CD8-positive, alpha-beta memory T cell (primary cell): ENCODE data around the gene NUP214. TPM values are rescaled to one million over a fixed set of nuclear protein-coding genes. Genes with fewer than 3 reads are reported as not detected.

Source experiments
- CTCF ChIA-PET: fragments of 350-600 bp; sonication (Branson Sonifier 250); formaldehyde crosslinking; loops from one replicate; lab custom pipeline; 2021; ENCODE audit warnings: antibody characterized with exemption; lab: Charles Lee
- POLR2A ChIA-PET: fragments of 350-600 bp; sonication (Branson Sonifier 250); formaldehyde crosslinking; loops from one replicate; lab custom pipeline; 2021; ENCODE audit warnings: antibody characterized with exemption; lab: Charles Lee
- DNase-seq, 5 donors: peaks; one replicate each; pipeline versions ENCODE4 v3.0.0 to v3.0.0-alpha.2; 2020 to 2022; ENCODE audit warnings: mixed read lengths in 1 of 5
- H3K27ac ChIP-seq: one replicate; pipeline ENCODE4 v1.7.0; 2013; ENCODE audit warnings: low read depth, mild to moderate bottlenecking, low read length, moderate library complexity
- H3K27me3 ChIP-seq: 2 replicates; pipeline ENCODE4 v1.7.0; 2013; ENCODE audit warnings: low read length, mild to moderate bottlenecking; ENCODE audit not compliant: insufficient read depth, poor library complexity, severe bottlenecking
- H3K36me3 ChIP-seq: 2 replicates; pipeline ENCODE4 v1.7.0; 2013; ENCODE audit warnings: mild to moderate bottlenecking, low read length, moderate library complexity; ENCODE audit not compliant: insufficient read depth
- H3K4me1 ChIP-seq: 2 replicates; pipeline ENCODE4 v1.7.0; 2013; ENCODE audit warnings: mild to moderate bottlenecking, low read length, moderate library complexity; ENCODE audit not compliant: insufficient read depth
- H3K4me3 ChIP-seq: 2 replicates; pipeline ENCODE4 v1.7.0; 2013; ENCODE audit warnings: mild to moderate bottlenecking, low read length
- H3K9me3 ChIP-seq: 2 replicates; pipeline ENCODE4 v1.7.0; 2013; ENCODE audit warnings: mild to moderate bottlenecking, low read length
- H3K27ac Mint-ChIP-seq, 8 donors: one replicate each; pipeline ENCODE4 v1.8.0; 2020 to 2021; ENCODE audit warnings: mixed read lengths in 8 of 8, mild to moderate bottlenecking in 6 of 8, inconsistent platforms in 3 of 8, moderate library complexity in 3 of 8
- H3K27me3 Mint-ChIP-seq, 2 donors: one replicate each; pipeline ENCODE4 v1.8.0; 2020 to 2021; ENCODE audit warnings: mixed read lengths in 2 of 2, mild to moderate bottlenecking in 1 of 2, moderate library complexity in 1 of 2
- H3K36me3 Mint-ChIP-seq, 3 donors: one replicate each; pipeline ENCODE4 v1.8.0; 2020 to 2021; ENCODE audit warnings: mixed read lengths in 3 of 3, inconsistent platforms in 1 of 3, mild to moderate bottlenecking in 1 of 3
- H3K4me1 Mint-ChIP-seq, 3 donors: one replicate each; pipeline ENCODE4 v1.8.0; 2020 to 2021; ENCODE audit warnings: mixed read lengths in 3 of 3, inconsistent platforms in 1 of 3, mild to moderate bottlenecking in 1 of 3
- H3K4me3 Mint-ChIP-seq, 7 donors: one replicate each; pipeline ENCODE4 v1.8.0; 2020 to 2021; ENCODE audit warnings: mixed read lengths in 7 of 7, mild to moderate bottlenecking in 6 of 7, moderate library complexity in 4 of 7, inconsistent platforms in 2 of 7
- H3K9me3 Mint-ChIP-seq, 5 donors: one replicate each; pipeline ENCODE4 v1.8.0; 2020 to 2022; ENCODE audit warnings: mixed read lengths in 5 of 5, mild to moderate bottlenecking in 3 of 5, moderate library complexity in 2 of 5, inconsistent platforms in 1 of 5
- polyA plus RNA-seq: library from polyadenylated mRNA; unstranded; fragments of 300-500 nt; fragmentation: Illumina TruSeq; gene quantifications from one replicate; pipeline ENCODE4 v1.2.3, GENCODE V29; 2021
- total RNA-seq, 2 experiments: library from RNA; stranded (reverse); gene quantifications; one replicate each; pipeline ENCODE4 v1.2.3, GENCODE V29; 2021

NUP214 gene
- total and polyA plus RNA-seq, 3 experiments from 2014 or later: 21.3 to 69.5 (median 69.2) TPM

GRCh38 chr9:131117121-131117761 lies 8.1 kb upstream of the NUP214 start:
- Histone ChIP-seq H3K4me1 (no peaks in the 10 kb centered on the region), H3K27ac (no peak overlapping the region), H3K36me3 (no peaks in the 10 kb centered on the region), H3K9me3 (no peaks in the 10 kb centered on the region), H3K4me3 (no peak overlapping the region), H3K27me3 (peaks cover 52% of the 10 kb centered on the region)
- ChIA-PET CTCF (no interaction called here), POLR2A (interaction anchor here (0.6 kb wide), 1 partner anchor 52 kb away, joined by 4 read pairs; no protein-coding TSS in a partner anchor)
- Mint-ChIP-seq H3K9me3 (no peaks in the 10 kb centered on the region), H3K4me1 (no peaks in the 10 kb centered on the region), H3K27me3 (peaks cover 10 to 21% of the 10 kb centered on the region in 2 donors), H3K27ac (no peak overlapping the region), H3K4me3 (no peak overlapping the region), H3K36me3 (peaks cover 0 to 2% (median 0%) of the 10 kb centered on the region in 3 donors)
- DNase-seq: no peak

- ChIA-PET POLR2A (no interaction called here), CTCF (no interaction called here)
- H3K36me3 ChIP-seq: no peaks in the 10 kb centered on the region
- H3K27me3 ChIP-seq: peaks cover 47% of the 10 kb centered on the region
- no peak overlapping the region for H3K27ac ChIP-seq
- Mint-ChIP-seq H3K9me3 (no peaks in the 10 kb centered on the region), H3K27ac (no peak overlapping the region), H3K36me3 (peaks cover 0 to 2% (median 0%) of the 10 kb centered on the region in 3 donors), H3K4me3 (no peak overlapping the region), H3K27me3 (peaks cover 10 to 21% of the 10 kb centered on the region in 2 donors), H3K4me1 (no peaks in the 10 kb centered on the region)
- no peaks in the 10 kb centered on the region for H3K4me1 ChIP-seq
- no peaks in the 10 kb centered on the region for H3K9me3 ChIP-seq
- H3K4me3 ChIP-seq: no peak overlapping the region
- DNase-seq: no peak
These were observed 7.6 kb upstream of the NUP214 start for GRCh38 chr9:131117762-131118145.

DNA sequence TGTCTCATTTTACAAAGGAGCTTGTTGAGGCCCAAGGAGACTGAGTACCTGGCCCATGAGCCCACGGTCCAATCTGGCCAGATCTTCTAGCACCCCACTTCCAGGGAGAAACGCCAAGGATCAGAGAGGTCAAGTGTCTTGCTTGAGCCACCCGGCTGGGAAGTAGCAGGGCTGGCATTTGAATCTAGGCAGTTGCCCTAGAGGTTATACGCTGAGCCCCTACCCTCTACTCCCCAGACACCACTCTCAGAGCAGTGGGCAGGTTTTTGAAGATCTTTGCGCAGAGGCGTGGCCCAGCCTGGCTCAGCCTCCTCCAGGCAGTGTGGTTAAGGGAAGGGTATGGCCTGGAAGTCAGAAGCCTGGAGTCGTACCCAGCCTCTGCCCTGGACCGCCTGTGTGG lies 5.8 kb upstream of the NUP214 start:
- ChIA-PET POLR2A (no interaction called here), CTCF (no interaction called here)
- DNase-seq: no peak
- H3K36me3 ChIP-seq: no peaks in the 10 kb centered on the region
- Mint-ChIP-seq H3K27ac (no peak overlapping the region), H3K36me3 (peaks cover 0 to 2% (median 0%) of the 10 kb centered on the region in 3 donors), H3K4me1 (peaks cover 0 to under 1% (median under 1%) of the 10 kb centered on the region in 3 donors), H3K4me3 (no peak overlapping the region), H3K27me3 (peaks cover 10 to 21% of the 10 kb centered on the region in 2 donors), H3K9me3 (no peaks in the 10 kb centered on the region)
- no peak overlapping the region for H3K27ac ChIP-seq
- no peak overlapping the region for H3K4me3 ChIP-seq
- no peaks in the 10 kb centered on the region for H3K4me1 ChIP-seq
- H3K9me3 ChIP-seq: no peaks in the 10 kb centered on the region
- peaks cover 32% of the 10 kb centered on the region for H3K27me3 ChIP-seq

GRCh38 chr9:131120620-131121228 lies 4.7 kb upstream of the NUP214 start:
- H3K27me3 Mint-ChIP-seq: peaks cover 10 to 21% of the 10 kb centered on the region in 2 donors
- Histone ChIP-seq H3K36me3 (no peaks in the 10 kb centered on the region), H3K27ac (no peak overlapping the region), H3K4me3 (no peak overlapping the region), H3K27me3 (peaks cover 30% of the 10 kb centered on the region), H3K9me3 (no peaks in the 10 kb centered on the region), H3K4me1 (no peaks in the 10 kb centered on the region)
- peaks cover 9 to 11% (median 11%) of the 10 kb centered on the region in 3 donors for H3K4me1 Mint-ChIP-seq
- H3K9me3 Mint-ChIP-seq: no peaks in the 10 kb centered on the region
- peak overlapping the region in 1 of 8 donors; percentile 26 for H3K27ac Mint-ChIP-seq
- peaks cover 0 to 7% (median 3%) of the 10 kb centered on the region in 3 donors for H3K36me3 Mint-ChIP-seq
- no peak overlapping the region for H3K4me3 Mint-ChIP-seq
- no peak for DNase-seq
- POLR2A ChIA-PET: no interaction called here
- CTCF ChIA-PET: no interaction called here

GRCh38 chr9:131121346-131121745 lies 4.0 kb upstream of the NUP214 start:
- POLR2A ChIA-PET: no interaction called here

DNA sequence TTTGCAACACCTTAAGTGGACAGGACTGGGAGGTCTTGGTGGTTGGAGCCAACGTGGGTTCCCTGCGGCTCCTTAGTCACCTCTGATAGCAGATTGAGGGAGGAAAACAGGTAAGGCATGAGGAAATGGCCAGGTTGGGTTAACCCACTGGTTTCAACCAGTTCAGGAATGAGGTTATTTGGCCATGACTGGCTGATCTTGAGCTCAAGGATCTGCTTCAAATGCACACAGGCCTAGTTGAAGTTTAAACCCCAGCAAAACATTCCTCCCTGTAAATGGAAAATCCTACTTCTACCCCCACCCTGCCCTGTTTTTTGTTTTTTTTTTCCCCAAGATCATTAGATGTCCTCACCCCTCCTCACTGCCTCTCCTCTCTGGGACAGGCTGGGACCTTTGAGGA lies 3.2 kb upstream of the NUP214 start:
- no peak overlapping the region for H3K27ac ChIP-seq
- ChIA-PET CTCF (no interaction called here), POLR2A (no interaction called here)
- Mint-ChIP-seq H3K4me3 (peak overlapping the region in 1 of 7 donors; percentile 32), H3K27me3 (peaks cover 10 to 19% of the 10 kb centered on the region in 2 donors), H3K36me3 (peaks cover 0 to 13% (median 3%) of the 10 kb centered on the region in 3 donors), H3K9me3 (no peaks in the 10 kb centered on the region), H3K27ac (no peak overlapping the region), H3K4me1 (peaks cover 18 to 22% (median 19%) of the 10 kb centered on the region in 3 donors)
- H3K4me3 ChIP-seq: no peak overlapping the region
- H3K36me3 ChIP-seq: no peaks in the 10 kb centered on the region
- no peaks in the 10 kb centered on the region for H3K9me3 ChIP-seq
- peaks cover 18% of the 10 kb centered on the region for H3K27me3 ChIP-seq
- DNase-seq: no peak
- peaks cover 12% of the 10 kb centered on the region for H3K4me1 ChIP-seq

More at GRCh38 chr9:131121346-131121745, 4.0 kb upstream of the NUP214 start:
- CTCF ChIA-PET: no interaction called here
- H3K27ac ChIP-seq: no peak overlapping the region
- Mint-ChIP-seq H3K27me3 (peaks cover 10 to 21% of the 10 kb centered on the region in 2 donors), H3K9me3 (no peaks in the 10 kb centered on the region), H3K27ac (no peak overlapping the region), H3K4me3 (peak overlapping the region in 1 of 7 donors; percentile 32), H3K36me3 (peaks cover 0 to 13% (median 3%) of the 10 kb centered on the region in 3 donors), H3K4me1 (peaks cover 15 to 18% (median 17%) of the 10 kb centered on the region in 3 donors)
- peaks cover 26% of the 10 kb centered on the region for H3K27me3 ChIP-seq
- DNase-seq: no peak
- peaks cover 3% of the 10 kb centered on the region for H3K4me1 ChIP-seq
- no peaks in the 10 kb centered on the region for H3K36me3 ChIP-seq
- H3K4me3 ChIP-seq: no peak overlapping the region
- H3K9me3 ChIP-seq: no peaks in the 10 kb centered on the region

GRCh38 chr9:131125038-131125287 lies 423 bp upstream of the NUP214 start:
- peaks cover 26% of the 10 kb centered on the region for H3K36me3 ChIP-seq
- peaks cover 2% of the 10 kb centered on the region for H3K27me3 ChIP-seq
- Mint-ChIP-seq H3K4me1 (peaks cover 28 to 40% (median 36%) of the 10 kb centered on the region in 3 donors), H3K4me3 (peak overlapping the region; percentile 97 to 100 (median 99)), H3K36me3 (peaks cover 4 to 40% (median 14%) of the 10 kb centered on the region in 3 donors), H3K27ac (peak overlapping the region; percentile 96 to 100 (median 99)), H3K9me3 (no peaks in the 10 kb centered on the region), H3K27me3 (peaks cover 4% of the 10 kb centered on the region in 2 donors)
- no peak for DNase-seq
- peak overlapping the region; percentile 99 for H3K27ac ChIP-seq
- H3K4me3 ChIP-seq: peak overlapping the region; percentile 86
- H3K9me3 ChIP-seq: no peaks in the 10 kb centered on the region
- POLR2A ChIA-PET: interaction anchor here (1.0 to 2.2 kb wide), 2 partner anchors 131 to 248 kb away, joined by 4 to 8 read pairs; no protein-coding TSS in a partner anchor
- CTCF ChIA-PET: interaction anchor here (0.9 to 1.0 kb wide), 3 partner anchors 15 to 631 kb away, joined by 4 read pairs; no protein-coding TSS in a partner anchor
- H3K4me1 ChIP-seq: peaks cover 12% of the 10 kb centered on the region

DNA sequence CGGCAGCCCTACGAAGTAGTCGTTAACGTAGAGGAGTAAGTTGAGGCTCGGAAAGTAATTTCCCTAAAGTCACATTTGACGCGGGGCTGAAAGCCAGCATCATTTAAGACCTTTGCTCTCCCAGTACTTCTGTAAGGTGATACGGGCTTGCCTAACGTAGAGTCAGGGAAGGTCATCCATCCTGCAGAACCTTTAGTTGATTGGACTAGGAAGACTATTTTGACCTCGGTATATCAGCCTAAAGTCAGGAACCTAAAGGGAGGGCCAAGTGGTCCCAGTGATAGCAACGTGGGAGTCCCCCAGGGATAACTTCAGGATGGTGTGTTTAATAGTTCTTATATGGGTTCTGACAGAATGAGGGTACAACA lies 657 bp downstream of the NUP214 start:
- Histone ChIP-seq H3K36me3 (peaks cover 34% of the 10 kb centered on the region), H3K4me3 (peak overlapping the region; percentile 86), H3K27me3 (no peaks in the 10 kb centered on the region), H3K4me1 (peaks cover 12% of the 10 kb centered on the region), H3K27ac (peak overlapping the region; percentile 99), H3K9me3 (no peaks in the 10 kb centered on the region)
- Mint-ChIP-seq H3K4me3 (peak overlapping the region; percentile 97 to 100 (median 99)), H3K36me3 (peaks cover 7 to 48% (median 18%) of the 10 kb centered on the region in 3 donors), H3K27me3 (peaks cover 0 to 1% of the 10 kb centered on the region in 2 donors), H3K27ac (peak overlapping the region; percentile 96 to 100 (median 99)), H3K4me1 (peaks cover 31 to 46% (median 36%) of the 10 kb centered on the region in 3 donors), H3K9me3 (no peaks in the 10 kb centered on the region)
- DNase-seq: no peak
- POLR2A ChIA-PET: interaction anchor here (2.2 kb wide), 1 partner anchor 247 kb away, joined by 8 read pairs; no protein-coding TSS in a partner anchor
- CTCF ChIA-PET: no interaction called here
